Hematopoietic multipotent progenitor cell treated with erythropoietin and hydrocortisone succinate and interleukin-3 and kit ligand, for 17 days (in vitro differentiated cells): ENCODE measurements around the gene VARS1.

Source experiments
- DNase-seq: peaks from one replicate; pipeline ENCODE4 v3.0.0-alpha.2; 2015; ENCODE audit warnings: low spot score

VARS1 gene

GRCh38 chr6:31771992-31772358 lies 23.6 kb downstream of the VARS1 start:
- no peak for DNase-seq

- DNase-seq: no peak
Observed at GRCh38 chr6:31770860-31771259, 24.7 kb downstream of the VARS1 start.

GRCh38 chr6:31769684-31770371 lies 25.7 kb downstream of the VARS1 start:
- DNase-seq: peak; percentile 93

GRCh38 chr6:31768363-31769257 lies 26.9 kb downstream of the VARS1 start:
- no peak for DNase-seq

GRCh38 chr6:31767096-31767645 lies 28.4 kb downstream of the VARS1 start:
- DNase-seq: no peak

GRCh38 chr6:31765910-31766794 lies 29.4 kb downstream of the VARS1 start:
- DNase-seq: no peak

GRCh38 chr6:31765559-31765909 lies 30.0 kb downstream of the VARS1 start:
- DNase-seq: no peak

- DNase-seq: no peak
Observed at GRCh38 chr6:31764198-31764597, 31.4 kb downstream of the VARS1 start.

- no peak for DNase-seq
Observed at GRCh38 chr6:31763619-31763940, 32.0 kb downstream of the VARS1 start.

- DNase-seq: no peak
Observed at GRCh38 chr6:31762878-31763618, 32.5 kb downstream of the VARS1 start.

GRCh38 chr6:31762356-31762755 lies 33.2 kb downstream of the VARS1 start, which contains the start of gene SAPCD1:
Gene SAPCD1, plus strand, starts transcription at chr6:31762656. Its CDS starts 399 bp downstream, at chr6:31763055.
- no peak for DNase-seq

- DNase-seq: no peak
Observed at GRCh38 chr6:31761343-31761742, 34.2 kb downstream of the VARS1 start.

GRCh38 chr6:31760790-31761189 lies 34.8 kb downstream of the VARS1 start:
- DNase-seq: no peak

- DNase-seq: no peak
Observed at GRCh38 chr6:31758281-31758680, 37.3 kb downstream of the VARS1 start.

- DNase-seq: no peak
Observed at GRCh38 chr6:31752739-31753319, 42.7 kb downstream of the VARS1 start.

- DNase-seq: no peak
Observed at GRCh38 chr6:31750411-31751022, 45.0 kb downstream of the VARS1 start.

- DNase-seq: no peak
Observed at GRCh38 chr6:31749301-31750036, 46.1 kb downstream of the VARS1 start.
